ENCODE results near the gene IGSF9. TPM values are rescaled to one million over a fixed set of nuclear protein-coding genes. Genes with fewer than 3 reads are reported as not detected.

IGSF9 gene
- total RNA-seq, 4 donors from 2014 or later = 0.29 to 6.2 (median 1.2) TPM; not detected in 1

DNA sequence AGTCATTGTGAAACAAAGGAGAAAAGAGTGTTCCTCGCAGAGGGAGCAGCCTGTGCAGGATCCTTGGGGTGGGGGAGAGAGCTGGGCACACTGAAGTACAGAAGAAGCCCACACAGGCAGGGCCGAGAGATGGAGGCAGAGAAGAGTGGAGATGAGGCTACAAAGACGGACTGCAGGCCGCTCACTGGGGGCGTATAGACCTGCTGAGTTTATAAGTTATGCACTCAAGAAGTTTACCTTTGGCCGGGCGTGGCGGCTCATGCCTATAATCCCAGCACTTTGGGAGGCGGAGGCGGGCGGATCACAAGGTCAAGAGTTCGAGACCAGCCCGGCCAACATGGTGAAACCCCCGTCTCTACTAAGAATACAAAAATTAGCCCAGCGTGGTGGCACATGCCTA lies 16.2 kb upstream of the IGSF9 start:
- no peaks in the 10 kb centered on the region for H3K27me3 ChIP-seq
- DNase-seq = no peak
- H3K4me3 ChIP-seq = no peak overlapping the region
- TF ChIP-seq, protein P1, sequence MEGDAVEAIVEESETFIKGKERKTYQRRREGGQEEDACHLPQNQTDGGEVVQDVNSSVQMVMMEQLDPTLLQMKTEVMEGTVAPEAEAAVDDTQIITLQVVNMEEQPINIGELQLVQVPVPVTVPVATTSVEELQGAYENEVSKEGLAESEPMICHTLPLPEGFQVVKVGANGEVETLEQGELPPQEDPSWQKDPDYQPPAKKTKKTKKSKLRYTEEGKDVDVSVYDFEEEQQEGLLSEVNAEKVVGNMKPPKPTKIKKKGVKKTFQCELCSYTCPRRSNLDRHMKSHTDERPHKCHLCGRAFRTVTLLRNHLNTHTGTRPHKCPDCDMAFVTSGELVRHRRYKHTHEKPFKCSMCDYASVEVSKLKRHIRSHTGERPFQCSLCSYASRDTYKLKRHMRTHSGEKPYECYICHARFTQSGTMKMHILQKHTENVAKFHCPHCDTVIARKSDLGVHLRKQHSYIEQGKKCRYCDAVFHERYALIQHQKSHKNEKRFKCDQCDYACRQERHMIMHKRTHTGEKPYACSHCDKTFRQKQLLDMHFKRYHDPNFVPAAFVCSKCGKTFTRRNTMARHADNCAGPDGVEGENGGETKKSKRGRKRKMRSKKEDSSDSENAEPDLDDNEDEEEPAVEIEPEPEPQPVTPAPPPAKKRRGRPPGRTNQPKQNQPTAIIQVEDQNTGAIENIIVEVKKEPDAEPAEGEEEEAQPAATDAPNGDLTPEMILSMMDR (IDR thresholded peaks at IDR 0.05) = no peak
- no peak for TF ChIP-seq POLR2A (IDR thresholded peaks at IDR 0.05)
- intact Hi-C loops (cut with DNase I; ENCODE audit: low total_unique reads) = no loop called here
- H3K4me1 ChIP-seq = no peaks in the 10 kb centered on the region
- no peaks in the 10 kb centered on the region for H3K9me3 ChIP-seq
- no peak overlapping the region for H3K27ac ChIP-seq
- no peaks in the 10 kb centered on the region for H3K36me3 ChIP-seq

DNA sequence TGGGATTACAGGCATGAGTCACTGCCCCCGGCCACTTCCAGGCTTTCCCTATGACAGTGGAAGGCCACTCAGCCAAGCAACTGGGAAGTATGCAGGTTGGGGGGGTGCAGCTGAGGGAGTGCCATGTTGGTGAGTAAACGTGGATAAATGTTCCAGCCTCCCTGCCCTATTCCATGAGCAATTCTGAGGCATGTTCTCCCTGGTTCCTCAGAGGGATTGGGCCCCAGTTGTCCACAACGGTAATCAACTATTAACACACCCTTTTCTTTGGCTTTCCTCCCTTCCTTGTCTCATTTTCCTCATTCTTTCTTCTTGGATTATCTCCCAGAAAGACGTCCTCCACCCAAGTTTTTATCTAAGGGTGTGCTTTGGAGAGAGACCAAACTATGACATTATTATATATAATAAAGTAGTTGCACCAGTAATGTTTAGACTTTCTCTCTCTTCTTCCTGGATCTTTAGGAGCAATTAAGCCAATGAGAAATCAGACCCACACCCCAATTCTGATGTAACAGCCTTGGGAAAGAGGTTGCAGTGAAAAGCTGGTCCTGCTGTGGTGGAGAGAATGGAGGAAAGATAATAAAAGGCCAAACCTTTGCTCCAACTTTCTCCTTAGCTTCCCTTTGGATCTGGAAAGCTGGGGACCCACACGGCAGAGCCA lies 15.4 kb upstream of the IGSF9 start:
- H3K27ac ChIP-seq = peak overlapping the region in 1 of 2 donors; percentile 24
- DNase-seq = peak in 1 of 2 donors; percentile 45
- no peaks in the 10 kb centered on the region for H3K36me3 ChIP-seq
- no peaks in the 10 kb centered on the region for H3K27me3 ChIP-seq
- no peaks in the 10 kb centered on the region for H3K4me1 ChIP-seq
- no peaks in the 10 kb centered on the region for H3K9me3 ChIP-seq
- TF ChIP-seq POLR2A (IDR thresholded peaks at IDR 0.05) = no peak
- TF ChIP-seq, protein P1 (IDR thresholded peaks at IDR 0.05) = no peak
- H3K4me3 ChIP-seq = no peak overlapping the region
- intact Hi-C loops (cut with DNase I; ENCODE audit: low total_unique reads) = no loop called here

GRCh38 chr1:159959451-159959850 lies 14.0 kb upstream of the IGSF9 start:
- no peaks in the 10 kb centered on the region for H3K9me3 ChIP-seq
- intact Hi-C loops (cut with DNase I; ENCODE audit: low total_unique reads) = no loop called here
- no peaks in the 10 kb centered on the region for H3K4me1 ChIP-seq
- no peaks in the 10 kb centered on the region for H3K36me3 ChIP-seq
- no peaks in the 10 kb centered on the region for H3K27me3 ChIP-seq
- H3K27ac ChIP-seq = no peak overlapping the region
- H3K4me3 ChIP-seq = no peak overlapping the region
- no peak for DNase-seq
- TF ChIP-seq POLR2A (IDR thresholded peaks at IDR 0.05) = no peak
- TF ChIP-seq, protein P1 (IDR thresholded peaks at IDR 0.05) = no peak

DNA sequence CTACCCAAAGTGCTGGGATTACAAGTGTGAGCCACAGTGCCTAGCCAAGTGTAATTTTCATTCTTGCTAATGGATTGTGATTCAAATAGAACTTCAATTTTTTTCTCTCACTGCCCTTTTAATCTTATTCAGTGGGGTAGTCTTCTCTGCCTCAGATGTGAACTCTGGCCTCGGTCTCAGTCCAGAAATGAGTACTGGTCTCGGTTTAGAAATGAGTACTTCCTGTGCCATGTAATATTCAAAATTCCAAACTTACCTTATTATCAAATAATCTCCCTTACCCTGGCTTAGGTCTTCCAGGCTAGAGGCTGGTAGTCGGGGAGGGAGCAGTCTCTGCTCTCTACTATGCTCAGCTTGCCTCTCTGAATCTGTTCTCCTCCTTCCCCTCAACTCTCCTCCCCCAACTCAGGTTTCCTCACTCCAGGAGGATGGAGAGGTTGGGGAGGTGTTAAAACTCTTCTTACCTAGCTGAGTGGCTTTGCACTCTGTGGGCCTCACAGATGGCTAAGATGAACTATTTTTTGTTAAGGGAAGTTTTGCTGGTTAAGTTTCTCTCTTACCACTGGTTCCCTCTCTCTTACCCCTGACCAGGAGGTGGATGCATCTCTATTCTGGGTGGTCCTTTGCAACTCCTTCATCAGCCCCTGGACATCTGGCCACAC lies 13.4 kb upstream of the IGSF9 start:
- DNase-seq = no peak
- H3K4me3 ChIP-seq = no peak overlapping the region
- no peak overlapping the region for H3K27ac ChIP-seq
- no peaks in the 10 kb centered on the region for H3K27me3 ChIP-seq
- H3K36me3 ChIP-seq = no peaks in the 10 kb centered on the region
- H3K4me1 ChIP-seq = no peaks in the 10 kb centered on the region
- intact Hi-C loops (cut with DNase I; ENCODE audit: low total_unique reads) = no loop called here
- no peaks in the 10 kb centered on the region for H3K9me3 ChIP-seq
- TF ChIP-seq, protein P1 (IDR thresholded peaks at IDR 0.05) = no peak
- TF ChIP-seq POLR2A (IDR thresholded peaks at IDR 0.05) = no peak

DNA sequence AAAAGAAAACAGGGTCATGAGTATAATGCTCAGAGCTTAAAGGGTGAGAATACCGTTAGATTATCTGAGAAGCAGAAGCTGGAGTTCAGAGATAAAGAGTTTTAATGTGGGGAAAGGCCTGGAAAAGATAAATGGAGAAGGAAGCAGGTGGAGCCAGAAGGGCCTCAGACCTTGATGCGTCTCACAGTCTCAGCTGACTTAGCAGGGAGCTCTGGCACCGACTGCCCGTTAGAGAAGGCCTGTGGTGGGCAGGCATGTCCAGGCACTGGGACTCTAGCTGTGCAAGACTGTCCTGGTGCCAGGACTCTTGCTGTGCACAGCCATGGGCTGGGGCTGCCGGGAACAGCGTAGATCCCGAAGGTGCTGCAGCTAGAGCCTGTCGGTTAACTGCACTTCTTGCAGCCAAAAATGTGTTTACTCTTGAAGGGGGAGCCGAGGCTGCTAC lies 12.4 kb upstream of the IGSF9 start:
- Histone ChIP-seq H3K9me3 (no peaks in the 10 kb centered on the region), H3K27me3 (no peaks in the 10 kb centered on the region), H3K27ac (no peak overlapping the region), H3K36me3 (no peaks in the 10 kb centered on the region), H3K4me3 (no peak overlapping the region), H3K4me1 (no peaks in the 10 kb centered on the region)
- TF ChIP-seq, protein P1 (IDR thresholded peaks at IDR 0.05) = no peak
- TF ChIP-seq POLR2A (IDR thresholded peaks at IDR 0.05) = no peak
- intact Hi-C loops (cut with DNase I; ENCODE audit: low total_unique reads) = no loop called here
- no peak for DNase-seq

All from uterus (tissue), 4 donors.